CD8-positive, alpha-beta memory T cell (primary cell): ENCODE measurements around the gene AP3D1. TPM values are rescaled to one million over a fixed set of nuclear protein-coding genes. Genes with fewer than 3 reads are reported as not detected.

Experiments used
- CTCF ChIA-PET: fragments of 350-600 bp; sonication (Branson Sonifier 250); formaldehyde crosslinking; loops from one replicate; lab custom pipeline; 2021; ENCODE audit warnings: antibody characterized with exemption; lab: Charles Lee
- POLR2A ChIA-PET: fragments of 350-600 bp; sonication (Branson Sonifier 250); formaldehyde crosslinking; loops from one replicate; lab custom pipeline; 2021; ENCODE audit warnings: antibody characterized with exemption; lab: Charles Lee
- DNase-seq, 5 donors: peaks; one replicate each; pipeline versions ENCODE4 v3.0.0 to v3.0.0-alpha.2; 2020 to 2022; ENCODE audit warnings: mixed read lengths in 1 of 5
- H3K27ac ChIP-seq: one replicate; pipeline ENCODE4 v1.7.0; 2013; ENCODE audit warnings: low read depth, mild to moderate bottlenecking, low read length, moderate library complexity
- H3K27me3 ChIP-seq: 2 replicates; pipeline ENCODE4 v1.7.0; 2013; ENCODE audit warnings: low read length, mild to moderate bottlenecking; ENCODE audit not compliant: insufficient read depth, poor library complexity, severe bottlenecking
- H3K36me3 ChIP-seq: 2 replicates; pipeline ENCODE4 v1.7.0; 2013; ENCODE audit warnings: mild to moderate bottlenecking, low read length, moderate library complexity; ENCODE audit not compliant: insufficient read depth
- H3K4me1 ChIP-seq: 2 replicates; pipeline ENCODE4 v1.7.0; 2013; ENCODE audit warnings: mild to moderate bottlenecking, low read length, moderate library complexity; ENCODE audit not compliant: insufficient read depth
- H3K4me3 ChIP-seq: 2 replicates; pipeline ENCODE4 v1.7.0; 2013; ENCODE audit warnings: mild to moderate bottlenecking, low read length
- H3K9me3 ChIP-seq: 2 replicates; pipeline ENCODE4 v1.7.0; 2013; ENCODE audit warnings: mild to moderate bottlenecking, low read length
- H3K27ac Mint-ChIP-seq, 8 donors: one replicate each; pipeline ENCODE4 v1.8.0; 2020 to 2021; ENCODE audit warnings: mixed read lengths in 8 of 8, mild to moderate bottlenecking in 6 of 8, inconsistent platforms in 3 of 8, moderate library complexity in 3 of 8
- H3K27me3 Mint-ChIP-seq, 2 donors: one replicate each; pipeline ENCODE4 v1.8.0; 2020 to 2021; ENCODE audit warnings: mixed read lengths in 2 of 2, mild to moderate bottlenecking in 1 of 2, moderate library complexity in 1 of 2
- H3K36me3 Mint-ChIP-seq, 3 donors: one replicate each; pipeline ENCODE4 v1.8.0; 2020 to 2021; ENCODE audit warnings: mixed read lengths in 3 of 3, inconsistent platforms in 1 of 3, mild to moderate bottlenecking in 1 of 3
- H3K4me1 Mint-ChIP-seq, 3 donors: one replicate each; pipeline ENCODE4 v1.8.0; 2020 to 2021; ENCODE audit warnings: mixed read lengths in 3 of 3, inconsistent platforms in 1 of 3, mild to moderate bottlenecking in 1 of 3
- H3K4me3 Mint-ChIP-seq, 7 donors: one replicate each; pipeline ENCODE4 v1.8.0; 2020 to 2021; ENCODE audit warnings: mixed read lengths in 7 of 7, mild to moderate bottlenecking in 6 of 7, moderate library complexity in 4 of 7, inconsistent platforms in 2 of 7
- H3K9me3 Mint-ChIP-seq, 5 donors: one replicate each; pipeline ENCODE4 v1.8.0; 2020 to 2022; ENCODE audit warnings: mixed read lengths in 5 of 5, mild to moderate bottlenecking in 3 of 5, moderate library complexity in 2 of 5, inconsistent platforms in 1 of 5
- polyA plus RNA-seq: library from polyadenylated mRNA; unstranded; fragments of 300-500 nt; fragmentation: Illumina TruSeq; gene quantifications from one replicate; pipeline ENCODE4 v1.2.3, GENCODE V29; 2021
- total RNA-seq, 2 experiments: library from RNA; stranded (reverse); gene quantifications; one replicate each; pipeline ENCODE4 v1.2.3, GENCODE V29; 2021

The AP3D1 gene
- total and polyA plus RNA-seq, 3 experiments from 2014 or later, result 44.2 to 99.2 (median 96.5) TPM

- H3K4me3 ChIP-seq, result no peak overlapping the region
- no peak overlapping the region for H3K4me3 Mint-ChIP-seq
- CTCF ChIA-PET, result no interaction called here
- H3K27me3 ChIP-seq, result no peaks in the 10 kb centered on the region
- no peak overlapping the region for H3K27ac ChIP-seq
- no peak overlapping the region for H3K27ac Mint-ChIP-seq
- H3K4me1 Mint-ChIP-seq, result peaks cover 0 to 14% (median 2%) of the 10 kb centered on the region in 3 donors
- peaks cover 0 to 69% (median 8%) of the 10 kb centered on the region in 3 donors for H3K36me3 Mint-ChIP-seq
- peaks cover 7% of the 10 kb centered on the region for H3K36me3 ChIP-seq
- no peaks in the 10 kb centered on the region for H3K9me3 Mint-ChIP-seq
- POLR2A ChIA-PET, result no interaction called here
- H3K27me3 Mint-ChIP-seq, result no peaks in the 10 kb centered on the region
- no peak for DNase-seq
- H3K4me1 ChIP-seq, result no peaks in the 10 kb centered on the region
- H3K9me3 ChIP-seq, result no peaks in the 10 kb centered on the region
Measured at GRCh38 chr19:2188708-2189385, 37.5 kb upstream of the AP3D1 start.

- ChIA-PET CTCF (no interaction called here), POLR2A (interaction anchor here (0.6 kb wide), 1 partner anchor 179 kb away, joined by 3 read pairs; no protein-coding TSS in a partner anchor)
- H3K27me3 ChIP-seq, result no peaks in the 10 kb centered on the region
- no peak overlapping the region for H3K27ac ChIP-seq
- H3K4me1 ChIP-seq, result no peaks in the 10 kb centered on the region
- no peaks in the 10 kb centered on the region for H3K9me3 ChIP-seq
- Mint-ChIP-seq H3K36me3 (peaks cover 0 to 68% (median 5%) of the 10 kb centered on the region in 3 donors), H3K4me3 (no peak overlapping the region), H3K27ac (peak overlapping the region in 2 of 8 donors; percentile 9 to 14), H3K4me1 (peaks cover 2 to 14% (median 4%) of the 10 kb centered on the region in 3 donors), H3K27me3 (no peaks in the 10 kb centered on the region), H3K9me3 (no peaks in the 10 kb centered on the region)
- peaks cover 7% of the 10 kb centered on the region for H3K36me3 ChIP-seq
- H3K4me3 ChIP-seq, result no peak overlapping the region
- no peak for DNase-seq
Measured at GRCh38 chr19:2187159-2187558, 35.8 kb upstream of the AP3D1 start.

GRCh38 chr19:2186071-2186846 is 34.9 kb upstream of the AP3D1 start:
- no peak for DNase-seq
- CTCF ChIA-PET, result no interaction called here
- no peak overlapping the region for H3K27ac Mint-ChIP-seq
- H3K27me3 ChIP-seq, result no peaks in the 10 kb centered on the region
- peaks cover 0 to 66% (median 5%) of the 10 kb centered on the region in 3 donors for H3K36me3 Mint-ChIP-seq
- H3K27me3 Mint-ChIP-seq, result no peaks in the 10 kb centered on the region
- H3K4me1 ChIP-seq, result no peaks in the 10 kb centered on the region
- no peak overlapping the region for H3K4me3 Mint-ChIP-seq
- H3K36me3 ChIP-seq, result peaks cover 7% of the 10 kb centered on the region
- POLR2A ChIA-PET, result no interaction called here
- no peaks in the 10 kb centered on the region for H3K9me3 ChIP-seq
- H3K27ac ChIP-seq, result no peak overlapping the region
- no peak overlapping the region for H3K4me3 ChIP-seq
- no peaks in the 10 kb centered on the region for H3K9me3 Mint-ChIP-seq
- H3K4me1 Mint-ChIP-seq, result peaks cover 2 to 14% (median 4%) of the 10 kb centered on the region in 3 donors

- H3K27ac ChIP-seq, result no peak overlapping the region
- DNase-seq, result no peak
- H3K4me1 ChIP-seq, result no peaks in the 10 kb centered on the region
- peaks cover 2 to 14% (median 4%) of the 10 kb centered on the region in 3 donors for H3K4me1 Mint-ChIP-seq
- no peaks in the 10 kb centered on the region for H3K27me3 ChIP-seq
- POLR2A ChIA-PET, result no interaction called here
- H3K4me3 Mint-ChIP-seq, result no peak overlapping the region
- peak overlapping the region in 1 of 8 donors; percentile 73 for H3K27ac Mint-ChIP-seq
- H3K9me3 Mint-ChIP-seq, result no peaks in the 10 kb centered on the region
- no peaks in the 10 kb centered on the region for H3K9me3 ChIP-seq
- CTCF ChIA-PET, result no interaction called here
- H3K36me3 Mint-ChIP-seq, result peaks cover 0 to 65% (median 5%) of the 10 kb centered on the region in 3 donors
- peaks cover 7% of the 10 kb centered on the region for H3K36me3 ChIP-seq
- H3K4me3 ChIP-seq, result no peak overlapping the region
- no peaks in the 10 kb centered on the region for H3K27me3 Mint-ChIP-seq
Measured at GRCh38 chr19:2185734-2186070, 34.3 kb upstream of the AP3D1 start.

GRCh38 chr19:2184422-2184975 is 33.1 kb upstream of the AP3D1 start:
- H3K9me3 ChIP-seq, result no peaks in the 10 kb centered on the region
- Mint-ChIP-seq H3K27me3 (no peaks in the 10 kb centered on the region), H3K27ac (no peak overlapping the region), H3K4me1 (peaks cover 5 to 14% (median 12%) of the 10 kb centered on the region in 3 donors), H3K4me3 (no peak overlapping the region), H3K36me3 (peaks cover 0 to 64% (median 5%) of the 10 kb centered on the region in 3 donors), H3K9me3 (no peaks in the 10 kb centered on the region)
- ChIA-PET CTCF (no interaction called here), POLR2A (no interaction called here)
- no peak for DNase-seq
- no peak overlapping the region for H3K27ac ChIP-seq
- no peaks in the 10 kb centered on the region for H3K4me1 ChIP-seq
- H3K4me3 ChIP-seq, result no peak overlapping the region
- peaks cover 7% of the 10 kb centered on the region for H3K36me3 ChIP-seq
- H3K27me3 ChIP-seq, result no peaks in the 10 kb centered on the region

- Mint-ChIP-seq H3K27me3 (no peaks in the 10 kb centered on the region), H3K9me3 (no peaks in the 10 kb centered on the region), H3K4me3 (no peak overlapping the region), H3K4me1 (peaks cover 7 to 15% (median 14%) of the 10 kb centered on the region in 3 donors), H3K27ac (no peak overlapping the region), H3K36me3 (peaks cover 0 to 51% (median 5%) of the 10 kb centered on the region in 3 donors)
- H3K27me3 ChIP-seq, result no peaks in the 10 kb centered on the region
- no peak overlapping the region for H3K4me3 ChIP-seq
- no peaks in the 10 kb centered on the region for H3K9me3 ChIP-seq
- ChIA-PET POLR2A (no interaction called here), CTCF (no interaction called here)
- no peaks in the 10 kb centered on the region for H3K4me1 ChIP-seq
- H3K36me3 ChIP-seq, result peaks cover 7% of the 10 kb centered on the region
- no peak for DNase-seq
- H3K27ac ChIP-seq, result no peak overlapping the region
Measured at GRCh38 chr19:2181633-2181997, 30.2 kb upstream of the AP3D1 start.

- no peak for DNase-seq
- CTCF ChIA-PET, result interaction anchor here (0.8 kb wide), 1 partner anchor 25 kb away, joined by 3 read pairs; no protein-coding TSS in a partner anchor
- H3K27ac Mint-ChIP-seq, result no peak overlapping the region
Measured at GRCh38 chr19:2180881-2181632, 29.7 kb upstream of the AP3D1 start.

More at GRCh38 chr19:2180881-2181632, 29.7 kb upstream of the AP3D1 start:
- POLR2A ChIA-PET, result no interaction called here
- Histone ChIP-seq H3K4me3 (no peak overlapping the region), H3K9me3 (no peaks in the 10 kb centered on the region), H3K4me1 (no peaks in the 10 kb centered on the region), H3K27ac (no peak overlapping the region), H3K36me3 (peaks cover 5% of the 10 kb centered on the region), H3K27me3 (no peaks in the 10 kb centered on the region)
- Mint-ChIP-seq H3K9me3 (no peaks in the 10 kb centered on the region), H3K27me3 (no peaks in the 10 kb centered on the region), H3K36me3 (peaks cover 0 to 46% (median 5%) of the 10 kb centered on the region in 3 donors), H3K4me3 (no peak overlapping the region), H3K4me1 (peaks cover 7 to 16% (median 14%) of the 10 kb centered on the region in 3 donors)
